Right lung (tissue), 5 donors: ENCODE results near the gene CFAP58. TPM values are rescaled to one million over a fixed set of nuclear protein-coding genes. Genes with fewer than 3 reads are reported as not detected.
"Not testable (repeated sequence)": the region's sequence is repeated elsewhere in the genome, so short reads cannot be mapped to it uniquely, and the experiment has no call there.

Experiments
- DNase-seq, 2 donors: peaks; one replicate each; pipeline ENCODE4 v3.0.0-alpha.2; 2013
- polyA plus RNA-seq, 5 donors: library from polyadenylated mRNA; unstranded; fragments of 120-200 nt; gene quantifications; one replicate each; pipeline versions ENCODE4 v1.2.1 to v1.2.3, GENCODE V29; 2013; ENCODE audit warnings: inconsistent platforms in 1 of 5, low replicate concordance in 1 of 5; ENCODE audit not compliant: insufficient read length in 5 of 5, insufficient read depth in 1 of 5

The CFAP58 gene
- polyA plus RNA-seq, 5 donors, result 1.6 to 2.9 (median 1.6) TPM

- peak; percentile 43 to 55 for DNase-seq
These were observed 80.0 kb downstream of the CFAP58 start for GRCh38 chr10:104433669-104434068.

- DNase-seq, result no peak
These were observed 81.0 kb downstream of the CFAP58 start for GRCh38 chr10:104434601-104435000.

GRCh38 chr10:104435822-104436221, 82.2 kb downstream of the CFAP58 start:
- no peak for DNase-seq

- no peak for DNase-seq
These were observed 83.6 kb downstream of the CFAP58 start for GRCh38 chr10:104437226-104437625.

- DNase-seq, result no peak
These were observed 86.6 kb downstream of the CFAP58 start for GRCh38 chr10:104440221-104440620.

GRCh38 chr10:104441329-104442000, 87.8 kb downstream of the CFAP58 start:
- DNase-seq, result peak; percentile 29 to 42

GRCh38 chr10:104445359-104445758, 91.7 kb downstream of the CFAP58 start:
- no peak for DNase-seq

GRCh38 chr10:104446151-104446550, 92.5 kb downstream of the CFAP58 start:
- DNase-seq, result no peak

- DNase-seq, result no peak
These were observed 93.7 kb downstream of the CFAP58 start for GRCh38 chr10:104447331-104447730.

- DNase-seq, result no peak
These were observed 94.3 kb downstream of the CFAP58 start for GRCh38 chr10:104447906-104448305.

GRCh38 chr10:104449391-104449790, 95.8 kb downstream of the CFAP58 start:
- DNase-seq, result no peak

- no peak for DNase-seq
These were observed 96.9 kb downstream of the CFAP58 start for GRCh38 chr10:104450490-104450889.

GRCh38 chr10:104450954-104451353, 97.3 kb downstream of the CFAP58 start:
- DNase-seq, result no peak

- DNase-seq, result no peak
These were observed 99.3 kb downstream of the CFAP58 start for GRCh38 chr10:104452977-104453376.

GRCh38 chr10:104456802-104457542, 103.3 kb downstream of the CFAP58 start:
- DNase-seq, result no peak

- no peak for DNase-seq
These were observed 103.9 kb downstream of the CFAP58 start for GRCh38 chr10:104457543-104457828.

GRCh38 chr10:104465575-104465974, 111.9 kb downstream of the CFAP58 start:
- DNase-seq, result not testable (repeated sequence)

GRCh38 chr10:104468818-104469217, 115.2 kb downstream of the CFAP58 start:
- not testable (repeated sequence) for DNase-seq

- no peak for DNase-seq
These were observed 118.9 kb downstream of the CFAP58 start for GRCh38 chr10:104472505-104472904.

- DNase-seq, result no peak
These were observed 119.5 kb downstream of the CFAP58 start for GRCh38 chr10:104472957-104473745.

- no peak for DNase-seq
These were observed 124.7 kb downstream of the CFAP58 start for GRCh38 chr10:104478380-104478779.

GRCh38 chr10:104479906-104480593, 126.4 kb downstream of the CFAP58 start:
- no peak for DNase-seq
